Measurements from ENCODE around the gene ABCA1. TPM values are rescaled to one million over a fixed set of nuclear protein-coding genes. Genes with fewer than 3 reads are reported as not detected.

ABCA1 gene
- total RNA-seq, 4 donors from 2014 or later, result 24.5 to 89.1 (median 48.5) TPM

DNA sequence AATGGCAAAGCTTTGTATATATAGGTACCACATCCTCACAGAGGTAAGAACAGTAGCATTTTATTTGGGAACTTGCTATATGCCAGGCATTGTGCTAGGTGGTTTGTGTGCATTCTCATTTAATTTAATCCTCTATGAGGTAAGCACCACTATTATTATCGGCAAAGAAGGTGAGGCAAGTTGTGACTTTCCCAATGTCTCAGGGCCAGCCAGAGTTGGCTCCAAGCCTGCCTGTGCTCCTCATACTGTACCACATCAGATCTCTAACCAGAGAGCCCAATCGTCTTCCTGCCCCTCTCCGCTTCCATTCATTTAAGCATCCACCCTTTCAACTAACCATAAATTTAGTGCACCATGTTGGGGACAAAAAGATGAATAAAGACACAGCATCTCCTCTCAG is 108.9 kb downstream of the ABCA1 start:
- Histone ChIP-seq H3K9me3 (no peaks in the 10 kb centered on the region), H3K36me3 (peaks cover 100% of the 10 kb centered on the region), H3K4me3 (no peak overlapping the region), H3K4me1 (no peaks in the 10 kb centered on the region), H3K27me3 (no peaks in the 10 kb centered on the region), H3K27ac (no peak overlapping the region)
- TF ChIP-seq EP300 (IDR thresholded peaks at IDR 0.05), result no peak
- DNase-seq (ENCODE audit: low spot score in 2 of 2), result no peak
- 73% methylated on average over 3 of the region's 3 CpGs for WGBS

DNA sequence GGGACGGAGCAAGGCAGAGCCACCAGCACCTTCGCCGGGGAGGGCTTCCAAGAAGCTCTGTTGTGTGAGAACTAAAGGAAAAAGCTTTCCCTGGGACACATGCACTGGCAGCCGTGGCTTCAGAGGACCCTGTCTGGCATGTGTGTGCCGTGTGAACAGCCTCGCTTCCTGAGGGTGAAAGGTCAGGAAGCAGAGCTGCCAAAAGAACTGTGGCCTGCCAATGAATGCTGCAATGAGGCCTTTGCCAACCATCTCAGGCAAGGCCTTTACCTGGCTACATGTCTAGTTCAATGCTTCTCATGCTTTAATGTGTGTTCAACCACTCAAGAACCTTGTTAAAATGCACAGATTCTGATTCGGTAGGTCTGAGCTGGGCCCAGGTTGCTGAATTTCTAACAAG is 110.5 kb downstream of the ABCA1 start:
- H3K36me3 ChIP-seq, result peaks cover 100% of the 10 kb centered on the region

DNA sequence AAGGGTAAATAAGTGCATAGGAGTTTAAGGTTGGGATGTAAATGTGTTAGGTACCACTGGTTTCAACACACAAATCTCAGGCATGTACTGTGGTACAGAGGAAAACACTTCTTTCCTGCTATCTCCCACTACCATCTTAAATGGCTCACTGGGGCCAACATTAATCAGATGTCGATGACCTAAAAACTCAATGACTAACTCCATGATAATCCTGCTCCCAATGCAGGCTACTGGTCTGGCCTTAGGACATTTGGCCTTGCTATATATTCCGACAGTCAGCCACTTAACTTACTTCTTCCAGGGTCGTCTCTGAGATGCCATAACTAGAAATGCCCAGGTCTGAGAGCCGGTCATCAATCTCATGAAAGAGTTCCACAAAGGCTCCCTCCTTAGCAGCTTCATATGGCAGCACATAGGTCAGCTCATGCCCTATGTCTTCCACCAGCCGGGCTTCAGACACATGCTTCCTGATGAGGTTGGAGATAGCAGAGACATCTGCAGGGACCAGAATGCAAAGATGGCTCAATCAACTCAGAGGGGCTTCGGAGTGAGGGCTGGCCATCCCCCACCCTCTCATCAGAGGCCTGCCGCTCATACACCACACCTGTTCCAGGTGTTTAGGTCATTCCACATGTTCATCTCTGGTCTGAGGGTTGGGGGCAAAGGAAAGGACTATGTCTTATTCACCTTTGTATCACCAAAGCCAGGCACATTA is 111.9 kb downstream of the ABCA1 start:
- Histone ChIP-seq H3K36me3 (peaks cover 98% of the 10 kb centered on the region), H3K27me3 (no peaks in the 10 kb centered on the region), H3K27ac (no peak overlapping the region), H3K9me3 (no peaks in the 10 kb centered on the region), H3K4me1 (no peaks in the 10 kb centered on the region), H3K4me3 (no peak overlapping the region)
- no peak for DNase-seq (ENCODE audit: low spot score in 2 of 2)
- 97% methylated on average over 6 of the region's 7 CpGs for WGBS
- TF ChIP-seq EP300 (IDR thresholded peaks at IDR 0.05) (no peak), POLR2AphosphoS5 (IDR thresholded peaks at IDR 0.05) (no peak), POLR2A (IDR thresholded peaks at IDR 0.05) (no peak)
- TF ChIP-seq, protein P1, sequence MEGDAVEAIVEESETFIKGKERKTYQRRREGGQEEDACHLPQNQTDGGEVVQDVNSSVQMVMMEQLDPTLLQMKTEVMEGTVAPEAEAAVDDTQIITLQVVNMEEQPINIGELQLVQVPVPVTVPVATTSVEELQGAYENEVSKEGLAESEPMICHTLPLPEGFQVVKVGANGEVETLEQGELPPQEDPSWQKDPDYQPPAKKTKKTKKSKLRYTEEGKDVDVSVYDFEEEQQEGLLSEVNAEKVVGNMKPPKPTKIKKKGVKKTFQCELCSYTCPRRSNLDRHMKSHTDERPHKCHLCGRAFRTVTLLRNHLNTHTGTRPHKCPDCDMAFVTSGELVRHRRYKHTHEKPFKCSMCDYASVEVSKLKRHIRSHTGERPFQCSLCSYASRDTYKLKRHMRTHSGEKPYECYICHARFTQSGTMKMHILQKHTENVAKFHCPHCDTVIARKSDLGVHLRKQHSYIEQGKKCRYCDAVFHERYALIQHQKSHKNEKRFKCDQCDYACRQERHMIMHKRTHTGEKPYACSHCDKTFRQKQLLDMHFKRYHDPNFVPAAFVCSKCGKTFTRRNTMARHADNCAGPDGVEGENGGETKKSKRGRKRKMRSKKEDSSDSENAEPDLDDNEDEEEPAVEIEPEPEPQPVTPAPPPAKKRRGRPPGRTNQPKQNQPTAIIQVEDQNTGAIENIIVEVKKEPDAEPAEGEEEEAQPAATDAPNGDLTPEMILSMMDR (IDR thresholded peaks at IDR 0.05), result no peak

More for the DNA sequence above, 110.5 kb downstream of the ABCA1 start:
- H3K4me3 ChIP-seq, result no peak overlapping the region
- H3K4me1 ChIP-seq, result no peaks in the 10 kb centered on the region
- 86% methylated on average over 5 of the region's 7 CpGs for WGBS
- TF ChIP-seq POLR2AphosphoS5 (IDR thresholded peaks at IDR 0.05) (no peak), EP300 (IDR thresholded peaks at IDR 0.05) (no peak), POLR2A (IDR thresholded peaks at IDR 0.05) (no peak)
- TF ChIP-seq, protein P1 (IDR thresholded peaks at IDR 0.05), result no peak
- no peaks in the 10 kb centered on the region for H3K9me3 ChIP-seq
- no peak overlapping the region for H3K27ac ChIP-seq
- no peaks in the 10 kb centered on the region for H3K27me3 ChIP-seq
- no peak for DNase-seq (ENCODE audit: low spot score in 2 of 2)

GRCh38 chr9:104810421-104811339 is 117.3 kb downstream of the ABCA1 start:
- Histone ChIP-seq H3K27me3 (no peaks in the 10 kb centered on the region), H3K36me3 (peaks cover 94% of the 10 kb centered on the region), H3K4me1 (no peaks in the 10 kb centered on the region), H3K27ac (no peak overlapping the region), H3K9me3 (no peaks in the 10 kb centered on the region), H3K4me3 (no peak overlapping the region)
- DNase-seq (ENCODE audit: low spot score in 2 of 2), result no peak
- TF ChIP-seq POLR2AphosphoS5 (IDR thresholded peaks at IDR 0.05) (no peak), POLR2A (IDR thresholded peaks at IDR 0.05) (no peak), EP300 (IDR thresholded peaks at IDR 0.05) (no peak)
- TF ChIP-seq, protein P1 (IDR thresholded peaks at IDR 0.05), result no peak
- 64% methylated on average over 11 of the region's 12 CpGs for WGBS

- Histone ChIP-seq H3K27ac (no peak overlapping the region), H3K27me3 (no peaks in the 10 kb centered on the region), H3K4me3 (no peak overlapping the region), H3K4me1 (no peaks in the 10 kb centered on the region), H3K36me3 (peaks cover 94% of the 10 kb centered on the region), H3K9me3 (no peaks in the 10 kb centered on the region)
- no peak for DNase-seq (ENCODE audit: low spot score in 2 of 2)
- TF ChIP-seq POLR2A (IDR thresholded peaks at IDR 0.05) (no peak), POLR2AphosphoS5 (IDR thresholded peaks at IDR 0.05) (no peak), EP300 (IDR thresholded peaks at IDR 0.05) (no peak)
- TF ChIP-seq, protein P1 (IDR thresholded peaks at IDR 0.05), result no peak
- WGBS, result 63% methylated on average over 3 of the region's 3 CpGs
These were observed 119.8 kb downstream of the ABCA1 start for GRCh38 chr9:104808035-104808614.
